Fibroblast of gingiva (primary cell): ENCODE results near the gene MEF2A.

Experiments used
- DNase-seq: peaks from one replicate; pipeline ENCODE4 v3.0.0-alpha.2; 2011; ENCODE audit warnings: low read depth

Gene MEF2A

GRCh38 chr15:99564221-99565048, 1.3 kb upstream of the MEF2A start:
- DNase-seq = peak; percentile 24

DNA sequence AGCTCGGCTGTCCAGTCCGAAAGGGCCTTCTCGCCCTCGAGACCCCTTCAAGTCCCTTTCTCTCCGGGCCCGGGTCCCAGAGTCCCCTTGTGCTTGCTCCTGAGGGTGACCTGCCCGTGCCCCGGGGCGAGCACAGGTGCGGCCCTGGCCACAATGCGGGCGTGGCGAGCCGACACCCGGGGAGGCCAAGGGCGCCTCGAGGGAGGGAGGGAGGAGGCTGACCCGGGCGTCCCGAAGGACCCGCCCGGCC, 810 bp upstream of the MEF2A start:
- no peak for DNase-seq

GRCh38 chr15:99566157-99566897, 543 bp downstream of the MEF2A start:
- DNase-seq = no peak

GRCh38 chr15:99568625-99569352, 3.0 kb downstream of the MEF2A start:
- DNase-seq = no peak

DNA sequence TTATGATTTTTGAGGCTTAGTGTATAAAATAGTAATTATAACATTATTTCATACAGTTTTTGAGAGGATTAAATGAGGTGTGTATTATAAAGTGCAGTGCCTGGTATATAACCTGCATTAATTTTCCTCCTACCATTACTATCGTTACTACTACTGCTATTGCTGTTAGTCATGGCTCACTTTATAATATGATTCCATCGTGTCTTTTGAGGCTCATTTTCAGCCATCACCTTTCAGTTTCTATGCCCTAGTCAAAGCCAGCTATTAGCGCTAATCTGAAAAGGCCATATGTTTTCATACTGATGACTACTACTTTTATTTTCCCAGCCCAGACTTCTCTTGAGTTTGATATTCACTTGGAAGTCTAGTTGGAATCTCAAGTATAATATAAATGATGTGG, 5.5 kb downstream of the MEF2A start:
- no peak for DNase-seq

GRCh38 chr15:99574048-99574447, 8.3 kb downstream of the MEF2A start:
- DNase-seq = no peak

- no peak for DNase-seq
Measured at GRCh38 chr15:99574502-99574901, 8.7 kb downstream of the MEF2A start.

- no peak for DNase-seq
Measured at GRCh38 chr15:99578809-99579208, 13.0 kb downstream of the MEF2A start.

GRCh38 chr15:99580076-99580475, 14.3 kb downstream of the MEF2A start:
- DNase-seq = no peak

GRCh38 chr15:99582508-99582960, 16.8 kb downstream of the MEF2A start:
- no peak for DNase-seq

GRCh38 chr15:99584081-99584600, 18.4 kb downstream of the MEF2A start:
- DNase-seq = no peak

- DNase-seq = no peak
Measured at GRCh38 chr15:99586121-99586520, 20.3 kb downstream of the MEF2A start.

- DNase-seq = no peak
Measured at GRCh38 chr15:99589801-99590200, 24.0 kb downstream of the MEF2A start.

- DNase-seq = no peak
Measured at GRCh38 chr15:99590913-99591646, 25.3 kb downstream of the MEF2A start.

DNA sequence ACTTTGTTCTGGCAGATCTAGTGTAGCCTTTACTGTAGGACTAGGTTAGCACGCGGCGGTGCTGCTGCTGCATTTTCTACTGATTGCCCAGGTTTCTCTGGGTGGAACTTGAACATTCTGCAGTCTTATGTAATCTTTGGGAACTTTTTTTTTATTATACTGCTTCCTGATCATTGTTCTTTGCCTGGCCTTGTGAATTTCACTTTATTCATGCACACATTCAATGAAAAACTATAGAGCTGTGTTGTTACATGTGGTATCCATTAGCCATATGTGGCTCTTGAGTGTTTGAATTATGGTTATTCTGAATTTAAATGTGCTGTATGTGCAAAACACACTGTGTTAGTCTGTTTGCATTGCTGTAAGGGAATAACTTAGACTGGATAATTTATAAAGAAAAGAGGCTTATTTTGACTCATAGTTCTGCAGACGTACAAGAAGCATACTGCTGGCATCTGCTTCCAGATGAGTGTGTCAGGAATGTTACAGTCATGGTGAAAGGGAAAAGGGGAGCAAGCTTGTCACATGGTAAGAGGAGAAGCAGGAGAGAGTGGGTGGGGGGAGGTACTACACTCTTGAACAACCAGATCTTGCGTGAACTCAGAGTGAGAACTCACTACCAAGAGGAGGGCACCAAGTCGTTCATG, 26.5 kb downstream of the MEF2A start:
- DNase-seq = peak; percentile 6

DNA sequence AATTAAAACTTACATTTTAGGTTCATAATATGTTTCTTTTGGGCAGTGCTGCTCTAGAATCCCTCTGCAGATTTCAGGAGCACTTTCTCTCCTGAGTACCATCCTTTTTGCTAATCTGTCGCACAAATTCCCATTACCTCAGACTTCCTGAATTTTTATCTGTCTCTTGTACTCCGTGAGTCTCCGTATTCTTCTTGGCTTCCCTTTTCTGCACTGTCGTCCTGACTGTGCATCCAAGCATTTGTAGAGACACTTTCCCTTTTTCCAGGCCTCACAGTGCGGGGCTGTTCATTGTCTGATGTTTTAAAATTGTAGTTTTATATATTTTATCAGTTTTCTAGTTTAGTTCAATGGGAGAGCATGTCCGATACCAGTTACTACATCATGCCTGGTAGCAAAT, 27.3 kb downstream of the MEF2A start:
- no peak for DNase-seq

GRCh38 chr15:99594916-99595315, 29.1 kb downstream of the MEF2A start:
- no peak for DNase-seq

- no peak for DNase-seq
Measured at GRCh38 chr15:99598296-99598695, 32.5 kb downstream of the MEF2A start.

- DNase-seq = no peak
Measured at GRCh38 chr15:99603828-99604227, 38.0 kb downstream of the MEF2A start.

- no peak for DNase-seq
Measured at GRCh38 chr15:99604865-99605264, 39.1 kb downstream of the MEF2A start.

DNA sequence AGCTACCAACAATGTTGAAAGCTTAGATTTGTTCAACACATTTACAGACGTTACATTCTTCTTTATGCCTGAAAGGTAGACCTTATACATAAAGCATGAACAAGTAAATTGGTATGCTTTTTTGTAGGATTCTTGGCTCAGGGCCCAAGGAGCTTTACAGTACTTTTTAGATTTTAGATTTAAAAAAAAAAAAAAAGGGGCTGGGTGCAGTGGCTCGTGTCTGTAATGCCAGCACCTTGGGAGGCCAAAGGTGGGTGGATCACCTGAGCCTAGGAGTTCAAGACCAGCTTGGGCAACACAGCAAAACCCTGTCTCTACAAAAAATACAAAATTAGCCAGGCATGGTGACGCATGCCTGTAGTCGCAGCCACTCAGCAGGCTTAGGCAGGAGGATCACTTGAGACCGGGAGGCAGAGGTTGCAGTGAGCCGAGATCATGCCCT, 39.7 kb downstream of the MEF2A start:
- DNase-seq = no peak
